ENCODE results near the gene JUND.
A peak's percentile ranks its signal among the peaks of the same experiment; 100 is the strongest.

The JUND gene

DNA sequence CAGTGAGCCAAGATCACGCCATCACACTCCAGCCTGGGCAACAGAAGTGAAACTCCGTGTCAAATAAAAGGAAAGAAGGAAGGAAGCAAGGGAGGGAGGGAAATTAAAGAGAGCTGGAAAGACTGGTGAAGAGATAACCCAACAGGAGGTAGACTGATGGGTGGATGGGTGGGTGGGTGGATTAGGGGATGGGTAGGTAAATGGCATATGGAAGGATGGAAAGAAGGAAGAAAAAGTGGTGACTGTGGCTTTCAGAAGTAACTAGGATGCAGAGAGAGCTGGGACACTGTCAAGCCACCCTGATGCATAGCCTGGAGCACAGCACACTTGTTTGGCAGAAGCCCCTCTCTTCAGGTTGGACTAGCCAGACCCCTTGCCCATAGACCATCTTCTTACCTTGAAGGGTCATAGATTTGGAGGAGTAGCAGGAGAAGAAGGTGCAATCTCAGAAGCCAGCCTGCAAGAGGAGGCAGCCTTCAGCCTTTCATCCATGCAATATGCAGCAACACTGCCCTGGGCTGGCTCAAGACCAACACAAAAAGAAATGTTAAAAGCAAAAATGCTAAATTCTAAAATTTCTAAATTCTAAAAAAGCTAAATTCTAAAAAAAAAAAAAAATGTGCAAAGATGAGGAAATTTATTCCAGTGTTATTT lies 12.2 kb downstream of the JUND start:
- DNase-seq (ENCODE audit: low read depth): no peak

DNA sequence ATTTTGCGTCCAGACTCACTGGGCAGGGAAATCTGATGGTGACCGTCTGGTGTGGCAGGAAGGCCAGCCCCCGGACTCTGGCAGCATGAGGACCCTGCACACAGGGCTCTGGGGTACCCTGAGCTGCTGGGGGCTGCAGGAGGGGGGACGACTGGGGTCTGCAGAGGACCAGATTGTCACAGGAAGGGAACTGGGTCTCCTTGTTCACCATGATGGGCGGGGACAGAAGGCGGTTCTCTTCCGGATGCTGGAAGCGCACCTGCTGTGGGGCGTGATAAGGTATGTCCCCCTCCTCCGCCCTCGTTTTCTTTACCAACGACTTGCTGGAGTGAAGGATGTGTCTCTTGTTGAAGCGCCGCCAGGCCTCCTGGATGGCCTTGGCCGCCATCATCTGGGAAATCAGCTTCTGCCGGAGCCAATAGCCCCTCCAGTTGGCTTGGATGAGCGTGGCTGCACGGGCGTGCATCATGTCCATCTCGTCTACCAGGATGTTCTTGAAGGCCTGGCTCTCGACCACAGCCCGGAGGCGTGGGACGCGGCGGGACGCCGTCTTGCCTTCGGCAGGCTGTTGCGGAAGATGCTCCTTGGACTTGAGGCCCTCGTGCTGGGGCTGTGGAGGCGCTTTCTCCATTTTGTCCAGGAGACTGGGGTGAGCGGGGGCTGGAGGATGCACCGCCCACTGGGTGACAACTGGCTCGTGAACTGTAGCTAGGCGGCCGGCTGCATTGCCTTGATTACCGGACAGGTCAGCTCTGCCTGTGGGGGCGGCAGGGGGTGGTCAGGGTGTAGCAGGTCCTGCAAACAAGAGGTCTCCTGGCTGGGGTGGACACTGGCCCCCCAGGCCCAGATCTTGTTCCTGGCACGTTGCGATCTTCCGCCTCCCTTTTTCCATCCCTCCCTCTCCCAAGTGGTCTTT lies 14.4 kb downstream of the JUND start:
- DNase-seq (ENCODE audit: low read depth): no peak

DNA sequence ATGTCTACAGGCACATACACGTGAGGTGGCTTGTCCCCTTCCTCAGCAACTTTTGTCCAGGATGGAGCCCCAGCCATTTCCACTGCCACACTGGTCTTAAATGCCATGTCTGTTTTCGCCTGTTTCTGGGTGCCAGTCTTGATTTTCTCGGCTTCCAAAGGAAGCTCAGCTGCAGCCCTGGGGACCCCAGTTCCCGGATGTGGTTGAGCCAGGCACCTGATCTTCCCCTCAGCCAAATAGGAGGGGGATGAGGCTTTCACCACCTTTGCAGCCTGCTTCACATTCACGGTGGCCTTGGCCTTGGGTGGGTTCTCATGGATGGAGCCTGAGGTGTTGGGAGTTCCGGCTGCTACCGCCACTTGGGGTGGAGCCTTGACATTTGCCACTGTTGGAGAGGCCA lies 15.8 kb downstream of the JUND start:
- no peak for DNase-seq (ENCODE audit: low read depth)

DNA sequence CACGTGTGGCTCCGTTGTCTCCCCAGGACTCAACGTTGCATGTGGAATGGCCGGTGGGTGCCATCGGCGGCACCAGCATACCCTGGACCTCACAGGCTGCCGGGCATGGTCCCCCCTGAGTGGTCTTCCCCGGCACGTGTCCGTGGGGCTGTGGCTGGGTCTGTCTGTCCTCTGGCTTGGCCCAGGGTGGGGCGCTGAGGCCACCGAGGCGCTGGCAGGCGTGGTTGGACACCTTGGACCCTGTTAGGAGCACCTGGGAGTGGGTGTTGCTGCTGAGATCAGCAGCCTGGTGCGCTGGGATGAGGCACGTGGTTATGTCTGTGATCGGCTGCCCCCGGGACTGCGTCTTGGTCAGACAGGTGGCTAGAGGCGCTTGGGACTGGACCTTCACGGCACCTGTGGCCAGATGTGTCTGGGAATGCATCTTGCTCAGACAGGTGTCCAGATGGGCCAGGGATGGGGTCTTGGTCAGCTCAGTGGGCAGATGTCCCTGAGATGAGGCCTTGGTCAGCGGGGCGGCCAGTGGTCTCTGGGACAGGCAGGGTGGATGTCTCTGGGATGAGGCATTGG lies 16.4 kb downstream of the JUND start:
- no peak for DNase-seq (ENCODE audit: low read depth)

DNA sequence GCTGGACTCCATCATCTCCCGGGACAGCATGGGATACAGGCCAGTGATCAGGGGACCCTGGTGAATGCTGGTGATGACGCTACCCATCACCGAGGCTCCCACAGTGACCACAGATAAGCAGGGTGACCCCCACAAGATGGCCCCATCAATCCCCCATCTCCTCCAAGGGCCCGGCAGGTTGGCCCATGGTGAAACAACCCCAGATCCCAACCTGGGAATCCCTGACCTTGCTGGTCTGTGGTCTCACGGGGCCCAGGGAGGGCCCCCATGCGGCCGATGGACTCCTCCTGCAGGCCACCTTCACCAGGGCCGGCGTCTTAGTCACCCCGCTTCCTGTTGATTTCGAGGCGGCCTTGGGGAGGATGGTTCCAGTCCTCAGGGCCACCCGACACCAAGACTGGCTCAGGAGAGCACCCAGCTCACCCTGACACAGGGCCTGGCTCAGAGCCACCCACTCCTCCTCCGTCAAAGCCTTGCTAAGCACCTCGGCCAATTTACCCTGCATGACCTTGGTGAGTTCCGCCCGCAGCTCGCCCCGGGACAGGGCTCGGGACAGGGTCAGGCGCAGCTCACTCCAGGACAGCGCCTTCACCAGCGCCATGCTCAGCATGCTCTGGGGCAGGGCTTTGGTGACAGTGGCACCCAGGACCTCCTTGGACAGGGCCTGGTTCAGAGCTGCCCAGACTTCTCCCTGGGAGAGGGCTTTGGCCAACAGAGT lies 17.1 kb downstream of the JUND start:
- no peak for DNase-seq (ENCODE audit: low read depth)

DNA sequence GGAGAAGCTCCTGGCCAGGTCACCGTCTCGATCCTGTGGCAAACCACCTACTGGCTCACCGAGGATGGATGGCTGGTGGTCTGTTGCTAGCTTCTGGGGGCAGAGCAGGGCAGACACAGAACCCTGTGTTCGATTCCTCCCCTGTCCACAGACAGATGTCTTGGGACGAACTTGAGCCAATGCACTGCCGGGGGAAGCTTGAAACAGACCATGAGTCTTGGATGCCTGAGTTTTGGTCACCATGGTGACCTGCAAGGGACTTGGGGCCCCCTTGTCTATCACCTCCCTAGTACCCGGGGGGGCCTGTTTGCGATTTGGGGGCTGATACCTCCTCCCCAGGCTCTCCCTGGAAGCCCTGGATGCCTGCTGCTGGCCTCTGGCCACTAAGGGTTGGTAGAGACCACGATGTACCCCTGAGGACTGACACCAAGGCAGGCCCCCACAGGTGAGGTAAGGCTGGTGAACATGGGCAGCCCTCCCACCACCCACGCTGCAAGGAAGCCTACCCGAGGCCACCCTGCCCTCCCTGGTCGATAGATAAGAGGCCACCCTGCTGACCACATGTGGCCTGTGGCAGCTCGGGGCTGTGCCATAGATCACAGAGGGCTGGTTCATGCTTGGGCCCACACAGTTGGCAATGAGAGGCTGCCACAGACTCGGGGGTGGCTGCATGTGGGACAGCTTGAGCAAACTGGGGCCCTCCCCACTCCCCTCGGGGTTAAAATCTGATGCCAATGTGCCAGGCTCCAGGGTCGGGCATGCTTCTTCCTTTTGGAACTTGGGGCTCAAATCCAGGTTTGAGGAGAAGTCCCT lies 17.9 kb downstream of the JUND start:
- no peak for DNase-seq (ENCODE audit: low read depth)

DNA sequence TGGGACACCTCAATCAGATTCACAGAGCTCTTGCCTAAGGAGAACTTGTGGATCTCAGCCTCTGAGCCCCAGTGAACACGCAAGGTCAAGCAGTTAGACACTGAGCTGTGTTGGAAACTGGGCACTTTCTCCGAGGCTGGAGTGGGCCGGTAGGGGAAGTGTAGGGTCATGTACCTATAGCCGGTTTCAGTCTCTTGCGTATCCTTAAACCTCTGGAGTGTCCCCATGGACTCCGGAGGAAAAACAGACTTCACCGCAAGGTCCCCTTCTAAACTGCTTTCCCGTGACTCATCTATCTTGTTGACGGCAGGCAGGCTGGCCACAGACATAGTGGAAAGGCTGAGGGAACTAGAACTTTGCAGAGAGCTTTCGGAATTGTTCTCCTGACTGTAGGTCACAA lies 18.5 kb downstream of the JUND start:
- DNase-seq (ENCODE audit: low read depth): no peak

DNA sequence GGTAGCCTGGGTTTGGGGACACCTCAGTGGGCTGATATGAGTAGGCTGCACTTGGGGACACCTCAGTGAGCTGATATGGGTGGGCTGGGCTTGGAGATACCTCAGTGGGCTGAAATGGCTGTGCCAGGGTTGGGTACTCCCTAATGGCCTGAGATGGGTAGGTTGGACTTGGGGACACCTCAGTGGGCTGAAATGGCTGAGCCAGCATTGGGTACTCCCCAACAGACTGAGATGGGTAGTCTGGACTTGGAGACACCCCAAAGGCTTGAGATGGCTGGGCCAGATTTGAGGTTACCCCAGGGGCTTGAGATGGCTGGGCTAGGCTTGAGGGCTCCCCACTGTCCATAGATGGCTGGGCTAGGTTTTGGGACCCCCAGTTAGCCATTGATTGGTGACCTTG lies 19.3 kb downstream of the JUND start:
- DNase-seq (ENCODE audit: low read depth): no peak

DNA sequence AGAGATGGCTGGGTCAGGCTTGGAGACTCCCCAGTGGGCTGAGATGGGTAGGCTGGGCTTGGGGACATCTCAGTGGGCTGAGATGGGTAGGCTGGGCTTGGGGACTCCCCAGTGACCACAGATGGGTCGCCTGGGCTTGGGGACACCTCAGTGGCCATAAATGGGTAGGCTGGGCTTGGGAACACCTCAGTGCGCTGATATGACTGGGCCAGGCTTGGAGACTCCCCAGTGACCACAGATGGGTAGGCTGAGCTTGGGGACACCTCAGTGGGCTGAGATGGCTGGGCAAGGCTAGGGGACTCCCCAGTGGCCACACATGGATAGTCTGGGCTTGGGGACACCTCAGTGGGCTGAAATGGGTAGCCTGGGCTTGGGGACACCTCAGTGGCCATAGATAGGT lies 19.9 kb downstream of the JUND start:
- no peak for DNase-seq (ENCODE audit: low read depth)

DNA sequence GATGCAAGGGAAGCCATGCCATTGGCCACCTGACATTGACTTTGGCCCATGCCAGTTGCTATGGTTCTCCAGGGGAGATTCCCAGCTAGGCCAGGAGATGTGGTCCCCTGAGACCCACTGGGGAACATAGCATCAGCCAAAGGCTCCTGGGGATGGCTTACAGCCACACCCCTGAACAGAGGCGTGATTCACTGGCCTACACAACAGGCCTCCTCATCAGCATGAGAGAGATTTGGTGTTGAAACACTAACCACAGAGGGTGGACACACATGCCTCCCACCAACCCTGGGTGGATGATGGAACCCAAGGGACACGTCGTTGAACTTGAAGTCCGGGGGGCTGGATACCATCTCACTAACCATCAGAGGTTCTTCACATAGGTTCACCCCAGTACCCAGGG lies 21.5 kb downstream of the JUND start:
- no peak for DNase-seq (ENCODE audit: low read depth)

DNA sequence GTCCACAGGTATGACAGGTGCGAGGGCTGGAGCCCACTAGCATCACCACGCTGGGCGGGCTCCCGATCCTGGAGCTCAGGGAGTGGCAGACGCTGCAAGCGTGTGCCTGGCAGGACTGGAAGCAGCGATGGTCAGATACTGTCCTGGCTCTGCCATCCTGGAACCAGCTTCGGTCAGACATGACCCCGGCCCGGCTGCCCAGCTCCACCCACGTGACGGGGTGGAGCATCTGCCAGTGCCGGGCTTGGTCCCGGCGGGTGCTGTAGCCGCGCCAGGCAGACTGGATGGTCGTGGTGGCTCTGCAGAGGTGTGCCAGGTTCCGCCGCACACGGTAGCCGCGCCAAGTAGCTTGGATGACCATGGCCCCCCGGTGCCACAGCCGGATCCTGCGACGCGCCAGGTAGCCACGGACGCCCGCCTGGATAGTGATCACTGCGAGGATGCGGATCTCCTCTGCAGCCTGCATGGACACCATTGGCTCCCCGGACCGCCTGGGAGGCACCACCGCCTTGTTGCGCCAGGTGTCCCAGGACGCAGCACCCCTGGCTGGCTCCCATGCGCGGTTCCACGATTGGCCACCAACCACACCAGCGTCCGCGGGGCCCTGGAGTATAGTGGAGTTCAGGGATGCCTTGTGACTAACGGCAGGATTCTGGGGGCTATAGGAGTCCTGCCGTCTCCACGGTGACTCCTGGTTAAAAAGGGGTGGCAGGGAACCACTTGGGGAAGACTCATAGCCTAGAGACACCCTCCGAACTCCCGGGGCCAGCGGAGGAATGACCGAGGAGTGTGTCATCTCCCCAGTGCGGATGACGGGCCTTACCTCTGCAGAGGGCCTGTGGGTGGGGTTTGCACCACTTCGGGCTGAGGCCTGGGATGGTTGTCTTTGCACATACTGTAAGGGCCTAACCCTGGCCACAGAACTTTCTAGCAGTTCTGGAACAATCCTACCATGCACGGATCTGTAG lies 23.6 kb downstream of the JUND start:
- DNase-seq (ENCODE audit: low read depth): no peak

DNA sequence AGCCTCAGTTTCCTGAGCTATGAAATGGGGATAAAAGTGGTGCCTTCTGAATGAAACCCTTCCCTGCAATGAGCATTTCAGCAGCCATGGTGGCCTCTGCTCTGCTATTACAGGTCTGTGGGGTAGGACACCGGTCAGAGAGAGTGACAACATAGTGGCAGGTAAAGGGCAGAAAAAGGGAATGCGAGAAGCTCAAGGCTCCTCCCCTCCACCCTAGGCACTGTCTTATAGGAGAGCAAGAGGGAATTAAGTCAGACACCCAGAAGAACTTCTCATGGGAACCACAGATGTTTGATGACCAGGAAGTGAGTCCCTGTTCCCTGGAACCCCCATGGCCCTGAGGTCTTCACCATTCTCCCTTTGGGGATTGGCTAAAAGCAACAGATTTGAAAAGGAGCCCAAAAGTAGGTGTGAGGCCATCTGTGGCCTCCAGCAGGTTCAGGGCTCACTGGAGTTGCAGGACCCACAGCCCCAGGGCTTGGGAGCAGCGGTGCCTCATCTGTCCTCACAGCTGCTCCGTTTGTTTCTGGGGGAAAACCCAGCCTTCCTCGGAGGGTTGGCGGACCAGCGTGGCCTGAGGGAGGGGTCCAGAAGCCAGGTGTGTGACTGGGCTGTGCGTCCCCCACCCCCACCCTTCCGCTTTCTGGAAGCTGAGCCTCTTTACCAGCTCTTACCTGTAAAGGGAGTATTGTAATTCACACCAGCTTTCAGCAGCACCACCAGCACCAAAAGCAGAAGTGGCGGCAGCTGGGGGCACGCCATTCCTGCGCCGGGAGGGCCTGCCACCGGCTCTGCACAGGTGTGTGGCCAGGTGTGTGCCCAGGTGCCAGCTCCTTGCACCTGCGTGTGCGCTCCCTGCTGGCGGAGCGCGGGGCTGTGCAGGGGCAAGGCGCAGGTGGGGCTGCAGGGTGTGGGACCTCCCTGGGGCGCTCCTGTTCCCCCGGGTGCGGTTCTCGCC lies 26.6 kb downstream of the JUND start:
- no peak for DNase-seq (ENCODE audit: low read depth)

DNA sequence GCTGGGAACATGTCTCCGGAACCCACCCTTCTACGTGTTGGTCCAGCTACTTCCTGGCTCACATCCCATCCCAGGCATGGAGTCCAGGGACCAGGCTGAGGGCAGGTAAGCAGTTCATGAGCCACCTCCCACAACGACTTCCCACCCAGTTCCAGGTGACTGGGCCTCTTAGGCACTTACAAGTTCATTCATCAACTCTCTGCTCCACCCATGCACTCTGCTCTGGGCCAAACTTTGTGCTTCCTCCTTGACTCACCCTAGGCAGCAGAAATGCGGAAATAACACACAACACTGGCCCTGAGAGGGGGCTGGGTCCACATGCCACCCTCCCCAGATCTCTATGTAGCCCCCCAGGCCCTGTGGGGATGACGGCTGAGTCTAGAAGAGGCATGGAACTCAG lies 27.7 kb downstream of the JUND start:
- DNase-seq (ENCODE audit: low read depth): no peak

DNA sequence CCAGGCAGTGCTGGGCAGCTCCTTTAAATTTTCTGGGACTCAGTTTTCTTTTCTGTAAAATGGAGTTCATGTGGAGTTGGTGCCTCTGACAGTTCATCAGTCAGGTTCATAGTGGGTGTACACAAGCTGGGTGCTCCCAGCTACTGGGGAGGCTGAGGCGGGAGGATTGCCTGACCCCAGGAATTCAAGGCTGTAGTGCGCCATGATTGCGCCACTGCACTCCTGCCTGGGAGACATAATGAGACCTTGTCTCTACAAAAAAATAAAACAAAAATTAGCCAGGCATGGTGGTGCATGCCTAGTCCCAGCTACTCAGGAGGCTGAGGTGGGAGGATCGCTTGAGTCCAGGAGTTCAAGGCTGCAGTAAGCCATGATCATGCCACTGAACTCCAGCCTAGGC lies 28.3 kb downstream of the JUND start:
- no peak for DNase-seq (ENCODE audit: low read depth)

DNA sequence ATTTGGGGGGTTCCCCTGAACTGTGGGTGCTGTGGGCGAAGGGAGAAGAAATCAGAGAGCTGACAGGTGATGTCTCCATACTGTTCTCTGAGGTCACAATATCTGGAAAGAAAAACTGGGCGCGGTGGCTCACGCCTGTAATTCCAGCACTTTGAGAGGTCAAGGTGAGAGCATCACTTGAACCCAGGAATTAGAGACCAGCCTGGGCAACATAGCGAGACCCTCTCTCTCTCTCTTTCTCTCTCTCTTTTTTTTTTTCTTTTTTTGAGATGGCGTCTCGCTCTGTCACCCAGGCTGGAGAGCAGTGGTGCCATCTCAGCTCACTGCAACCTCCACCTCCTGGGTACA lies 29.1 kb downstream of the JUND start:
- no peak for DNase-seq (ENCODE audit: low read depth)

DNA sequence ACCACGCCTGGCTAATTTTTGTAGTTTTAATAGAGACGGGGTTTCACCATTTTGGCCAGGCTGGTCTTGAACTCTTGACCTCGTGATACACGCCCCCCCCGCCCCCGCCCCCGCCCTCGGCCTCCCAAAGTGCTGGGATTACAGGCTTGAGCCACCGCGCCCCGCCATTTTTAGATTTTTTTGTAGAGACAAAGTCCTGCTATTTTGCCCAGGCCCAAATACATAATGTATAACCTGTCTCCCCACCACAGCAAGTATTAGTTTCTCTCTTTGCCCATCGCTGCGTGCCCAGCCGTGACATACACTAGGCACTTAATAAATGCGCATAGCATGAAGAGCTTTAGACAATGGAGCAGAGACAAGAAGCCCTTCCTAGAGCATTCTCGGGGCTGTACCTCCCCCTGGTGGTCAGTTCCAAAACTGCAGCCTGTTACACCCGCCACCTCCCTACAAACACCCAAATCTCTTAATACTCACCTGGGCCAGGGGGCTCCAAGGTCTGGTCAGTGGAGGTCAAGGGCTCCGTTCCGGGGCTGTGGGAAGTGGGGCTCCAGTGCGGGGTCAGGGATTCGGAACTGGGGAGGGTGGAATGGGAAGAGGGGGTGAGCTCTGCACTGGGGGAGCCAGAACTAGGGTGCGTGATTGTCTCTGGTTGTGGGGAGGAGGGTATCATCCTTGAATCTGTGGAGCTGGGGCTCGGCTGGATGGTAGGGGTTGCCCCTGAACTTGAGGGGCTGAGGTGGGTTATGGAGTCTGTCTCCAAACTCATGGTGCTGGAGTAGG lies 29.6 kb downstream of the JUND start:
- DNase-seq (ENCODE audit: low read depth): peak; percentile 70

DNA sequence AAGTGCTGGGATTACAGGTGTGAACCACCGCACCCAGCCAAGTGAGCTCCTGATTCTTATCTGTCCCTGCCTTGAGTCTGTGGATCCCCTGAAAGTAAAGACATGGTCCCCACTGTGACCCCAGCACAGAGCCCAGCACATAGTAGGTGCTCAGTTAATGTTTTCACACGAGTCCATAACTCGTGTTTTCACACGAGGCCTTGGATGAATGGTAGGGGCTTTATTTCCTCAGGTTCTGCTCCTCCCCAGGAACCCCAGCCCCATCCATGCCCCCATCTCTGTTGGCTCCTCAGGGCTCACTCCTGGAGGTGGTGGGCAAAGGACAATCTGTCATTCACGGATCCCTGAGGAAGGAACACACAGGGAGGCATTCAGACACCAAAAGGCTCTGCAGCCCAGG lies 31.6 kb downstream of the JUND start:
- no peak for DNase-seq (ENCODE audit: low read depth)

DNA sequence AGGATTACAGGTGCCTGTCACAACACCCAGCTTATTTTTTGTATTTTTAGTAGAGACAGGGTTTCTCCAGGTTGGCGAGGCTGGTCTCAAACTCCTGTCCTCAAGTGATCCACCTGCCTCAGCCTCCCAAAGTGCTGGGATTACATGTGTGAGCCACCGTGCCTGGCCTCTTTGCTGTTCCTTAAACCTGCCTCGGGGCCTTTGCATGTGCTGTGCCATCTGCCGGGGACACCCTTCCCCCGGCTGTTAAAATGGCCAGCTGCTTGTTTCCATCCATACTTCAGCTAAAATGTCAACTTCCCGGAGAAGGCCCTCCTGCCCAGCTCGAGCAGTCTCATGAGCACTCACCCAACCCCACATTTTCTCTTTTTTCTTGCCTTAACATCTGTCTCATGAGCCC lies 36.1 kb downstream of the JUND start:
- DNase-seq (ENCODE audit: low read depth): no peak

DNA sequence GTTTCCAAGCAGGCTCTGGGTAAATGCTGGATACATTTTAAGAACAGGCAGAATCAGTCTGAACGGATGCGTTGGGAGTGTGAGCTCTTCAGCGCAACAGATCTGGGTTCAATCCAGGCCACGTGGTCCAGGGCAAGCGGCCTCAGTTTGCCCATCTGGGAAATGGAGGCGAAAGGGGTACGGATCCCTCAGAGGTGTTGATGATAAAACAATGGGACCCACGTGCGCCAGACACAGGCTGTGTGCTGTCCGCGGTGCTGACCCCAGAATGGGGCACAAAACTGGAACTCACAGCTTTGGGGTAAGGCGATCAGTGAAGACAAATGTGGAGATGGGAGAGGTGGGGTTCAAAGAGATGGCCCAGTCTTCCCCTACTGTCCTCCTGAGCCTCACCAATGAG lies 42.1 kb downstream of the JUND start:
- DNase-seq (ENCODE audit: low read depth): no peak

All from activated T-cell treated with anti-CD3 and anti-CD28 coated beads for 24 hours (primary cell).